Mesothelial cell of epicardium (in vitro differentiated cells): Measurements from ENCODE around the gene ATF2. TPM values are rescaled to one million over a fixed set of nuclear protein-coding genes. Genes with fewer than 3 reads are reported as not detected.
A peak's percentile ranks its signal among the peaks of the same experiment; 100 is the strongest.

Experiments
- DNase-seq, 2 experiments: peaks; one replicate each; pipeline ENCODE4 v3.0.0; 2021; ENCODE audit warnings: low spot score in 2 of 2; ENCODE audit not compliant: unreplicated experiment in 2 of 2
- H3K27ac Mint-ChIP-seq: 2 replicates; pipeline ENCODE4 v1.8.0; 2021; ENCODE audit warnings: mixed read lengths
- H3K27me3 Mint-ChIP-seq: 2 replicates; pipeline ENCODE4 v1.8.0; 2021; ENCODE audit warnings: low read depth, mixed read lengths
- H3K36me3 Mint-ChIP-seq: 2 replicates; pipeline ENCODE4 v1.8.0; 2021; ENCODE audit warnings: mixed read lengths
- H3K4me1 Mint-ChIP-seq: 2 replicates; pipeline ENCODE4 v1.8.0; 2021; ENCODE audit warnings: mixed read lengths
- H3K4me3 Mint-ChIP-seq: 2 replicates; pipeline ENCODE4 v1.8.0; 2021; ENCODE audit warnings: mild to moderate bottlenecking, moderate library complexity, mixed read lengths
- H3K9me3 Mint-ChIP-seq: 2 replicates; pipeline ENCODE4 v1.8.0; 2021; ENCODE audit warnings: mixed read lengths
- CTCF ChIP-seq: fragments of 200-600 bp; sonication (generic); IDR thresholded peaks from one replicate; pipeline ENCODE4 v1.5.0; 2021; ENCODE audit warnings: antibody characterized with exemption; ENCODE audit not compliant: unreplicated experiment
- total RNA-seq: library from RNA; stranded (reverse); gene quantifications from 3 replicates; pipeline ENCODE4 v1.2.1, GENCODE V29; 2021

ATF2 gene
- total RNA-seq, 1 donor from 2014 or later, result 62.7 TPM

GRCh38 chr2:175170659-175171304 is 2.8 kb upstream of the ATF2 start:
- no peak for TF ChIP-seq CTCF
- no peak overlapping the region for H3K27ac Mint-ChIP-seq

GRCh38 chr2:175169191-175169590 is 1.2 kb upstream of the ATF2 start:
- no peaks in the 10 kb centered on the region for H3K36me3 Mint-ChIP-seq
- H3K27ac Mint-ChIP-seq, result no peak overlapping the region
- no peak for TF ChIP-seq CTCF
- H3K4me1 Mint-ChIP-seq, result peaks cover 29% of the 10 kb centered on the region
- no peak for DNase-seq
- H3K4me3 Mint-ChIP-seq, result peak overlapping the region; percentile 100
- H3K9me3 Mint-ChIP-seq, result no peaks in the 10 kb centered on the region
- no peaks in the 10 kb centered on the region for H3K27me3 Mint-ChIP-seq

More at GRCh38 chr2:175170659-175171304, 2.8 kb upstream of the ATF2 start:
- Mint-ChIP-seq H3K27me3 (no peaks in the 10 kb centered on the region), H3K4me3 (no peak overlapping the region), H3K9me3 (no peaks in the 10 kb centered on the region), H3K4me1 (peaks cover 22% of the 10 kb centered on the region), H3K36me3 (peaks cover 3% of the 10 kb centered on the region)
- DNase-seq, result no peak

GRCh38 chr2:175168564-175168945 is 552 bp upstream of the ATF2 start:
- H3K27ac Mint-ChIP-seq, result peak overlapping the region; percentile 100
- TF ChIP-seq CTCF, result no peak
- H3K9me3 Mint-ChIP-seq, result no peaks in the 10 kb centered on the region
- no peaks in the 10 kb centered on the region for H3K36me3 Mint-ChIP-seq
- peaks cover 29% of the 10 kb centered on the region for H3K4me1 Mint-ChIP-seq
- H3K27me3 Mint-ChIP-seq, result no peaks in the 10 kb centered on the region
- DNase-seq, result no peak
- peak overlapping the region; percentile 100 for H3K4me3 Mint-ChIP-seq

- no peaks in the 10 kb centered on the region for H3K27me3 Mint-ChIP-seq
- peaks cover 29% of the 10 kb centered on the region for H3K4me1 Mint-ChIP-seq
- no peaks in the 10 kb centered on the region for H3K9me3 Mint-ChIP-seq
- peak overlapping the region; percentile 100 for H3K27ac Mint-ChIP-seq
- no peak for TF ChIP-seq CTCF
- peak; percentile 22 to 57 for DNase-seq
- peak overlapping the region; percentile 100 for H3K4me3 Mint-ChIP-seq
- no peaks in the 10 kb centered on the region for H3K36me3 Mint-ChIP-seq
Observed at GRCh38 chr2:175167076-175167791, 769 bp downstream of the ATF2 start.

- no peak for TF ChIP-seq CTCF
- no peaks in the 10 kb centered on the region for H3K36me3 Mint-ChIP-seq
- H3K4me3 Mint-ChIP-seq, result peak overlapping the region; percentile 100
- H3K27me3 Mint-ChIP-seq, result no peaks in the 10 kb centered on the region
- no peak for DNase-seq
- no peaks in the 10 kb centered on the region for H3K9me3 Mint-ChIP-seq
- peak overlapping the region; percentile 75 for H3K27ac Mint-ChIP-seq
- H3K4me1 Mint-ChIP-seq, result peaks cover 29% of the 10 kb centered on the region
Observed at GRCh38 chr2:175166216-175166824, 1.7 kb downstream of the ATF2 start.
